Ishikawa (cell line): ENCODE measurements around the gene CDKN2AIPNL.

ENCODE experiments used
- CEBPB ChIP-seq: IDR thresholded peaks from 2 replicates; pipeline ENCODE4 v1.6.1; 2012
- CREB1 ChIP-seq: IDR thresholded peaks from 2 replicates; pipeline ENCODE4 v1.6.1; 2012; ENCODE audit warnings: low read depth
- EGR1 ChIP-seq: IDR thresholded peaks from 2 replicates; pipeline ENCODE4 v1.6.1; 2012
- EP300 ChIP-seq: IDR thresholded peaks from 2 replicates; pipeline ENCODE4 v1.6.1; 2012; ENCODE audit warnings: borderline replicate concordance
- FOXM1 ChIP-seq: IDR thresholded peaks from 2 replicates; pipeline ENCODE4 v1.6.1; 2012; ENCODE audit warnings: low read depth, borderline replicate concordance
- MAX ChIP-seq: IDR thresholded peaks from 2 replicates; pipeline ENCODE4 v1.6.1; 2012
- NFIC ChIP-seq: IDR thresholded peaks from 2 replicates; pipeline ENCODE4 v1.6.1; 2012
- RAD21 ChIP-seq: IDR thresholded peaks from 2 replicates; pipeline ENCODE4 v1.6.1; 2012; ENCODE audit warnings: low read depth
- REST ChIP-seq: IDR thresholded peaks from 2 replicates; pipeline ENCODE4 v1.6.1; 2012; ENCODE audit warnings: low read depth, mild to moderate bottlenecking
- TAF1 ChIP-seq: IDR thresholded peaks from 2 replicates; pipeline ENCODE4 v1.6.1; 2012; ENCODE audit warnings: low read depth, mild to moderate bottlenecking
- TCF12 ChIP-seq: IDR thresholded peaks from 2 replicates; pipeline ENCODE4 v1.6.1; 2012; ENCODE audit warnings: low read depth

GRCh38 chr5:134383980-134384697 lies 27.5 kb downstream of the CDKN2AIPNL start:
- no peak for TF ChIP-seq EP300
- TF ChIP-seq TAF1, result no peak
- no peak for TF ChIP-seq REST
- no peak for TF ChIP-seq EGR1
- no peak for TF ChIP-seq FOXM1
- no peak for TF ChIP-seq TCF12
- TF ChIP-seq MAX, result no peak
- no peak for TF ChIP-seq CEBPB
- no peak for TF ChIP-seq CREB1
- TF ChIP-seq RAD21, result no peak
- TF ChIP-seq NFIC, result no peak
